Measurements from ENCODE around the gene SIM2.

- TF ChIP-seq, protein P1, sequence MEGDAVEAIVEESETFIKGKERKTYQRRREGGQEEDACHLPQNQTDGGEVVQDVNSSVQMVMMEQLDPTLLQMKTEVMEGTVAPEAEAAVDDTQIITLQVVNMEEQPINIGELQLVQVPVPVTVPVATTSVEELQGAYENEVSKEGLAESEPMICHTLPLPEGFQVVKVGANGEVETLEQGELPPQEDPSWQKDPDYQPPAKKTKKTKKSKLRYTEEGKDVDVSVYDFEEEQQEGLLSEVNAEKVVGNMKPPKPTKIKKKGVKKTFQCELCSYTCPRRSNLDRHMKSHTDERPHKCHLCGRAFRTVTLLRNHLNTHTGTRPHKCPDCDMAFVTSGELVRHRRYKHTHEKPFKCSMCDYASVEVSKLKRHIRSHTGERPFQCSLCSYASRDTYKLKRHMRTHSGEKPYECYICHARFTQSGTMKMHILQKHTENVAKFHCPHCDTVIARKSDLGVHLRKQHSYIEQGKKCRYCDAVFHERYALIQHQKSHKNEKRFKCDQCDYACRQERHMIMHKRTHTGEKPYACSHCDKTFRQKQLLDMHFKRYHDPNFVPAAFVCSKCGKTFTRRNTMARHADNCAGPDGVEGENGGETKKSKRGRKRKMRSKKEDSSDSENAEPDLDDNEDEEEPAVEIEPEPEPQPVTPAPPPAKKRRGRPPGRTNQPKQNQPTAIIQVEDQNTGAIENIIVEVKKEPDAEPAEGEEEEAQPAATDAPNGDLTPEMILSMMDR (IDR thresholded peaks at IDR 0.05) = no peak
- TF ChIP-seq EP300 (IDR thresholded peaks at IDR 0.05) = no peak
These were observed 4.8 kb upstream of the SIM2 start for GRCh38 chr21:36694031-36694515.

All from suprapubic skin (tissue), 3 donors.